Activated CD8-positive, alpha-beta memory T cell treated with anti-CD3 and anti-CD28 coated beads for 36 hours (primary cell): Measurements from ENCODE around the gene ITGB2. TPM values are rescaled to one million over a fixed set of nuclear protein-coding genes. Genes with fewer than 3 reads are reported as not detected.

ENCODE experiments used
- CTCF ChIA-PET: fragments of 350-600 bp; sonication (Branson Sonifier 250); formaldehyde crosslinking; loops from one replicate; lab custom pipeline; 2021; ENCODE audit warnings: antibody characterized with exemption; lab: Charles Lee
- POLR2A ChIA-PET: fragments of 350-600 bp; sonication (Branson Sonifier 250); formaldehyde crosslinking; loops from one replicate; lab custom pipeline; 2021; ENCODE audit warnings: antibody characterized with exemption; lab: Charles Lee
- total RNA-seq, 2 experiments: library from RNA; stranded (reverse); gene quantifications; one replicate each; pipeline ENCODE4 v1.2.3, GENCODE V29; 2021

ITGB2 gene
- total RNA-seq, 2 experiments from 2014 or later: 197 to 216 TPM

DNA sequence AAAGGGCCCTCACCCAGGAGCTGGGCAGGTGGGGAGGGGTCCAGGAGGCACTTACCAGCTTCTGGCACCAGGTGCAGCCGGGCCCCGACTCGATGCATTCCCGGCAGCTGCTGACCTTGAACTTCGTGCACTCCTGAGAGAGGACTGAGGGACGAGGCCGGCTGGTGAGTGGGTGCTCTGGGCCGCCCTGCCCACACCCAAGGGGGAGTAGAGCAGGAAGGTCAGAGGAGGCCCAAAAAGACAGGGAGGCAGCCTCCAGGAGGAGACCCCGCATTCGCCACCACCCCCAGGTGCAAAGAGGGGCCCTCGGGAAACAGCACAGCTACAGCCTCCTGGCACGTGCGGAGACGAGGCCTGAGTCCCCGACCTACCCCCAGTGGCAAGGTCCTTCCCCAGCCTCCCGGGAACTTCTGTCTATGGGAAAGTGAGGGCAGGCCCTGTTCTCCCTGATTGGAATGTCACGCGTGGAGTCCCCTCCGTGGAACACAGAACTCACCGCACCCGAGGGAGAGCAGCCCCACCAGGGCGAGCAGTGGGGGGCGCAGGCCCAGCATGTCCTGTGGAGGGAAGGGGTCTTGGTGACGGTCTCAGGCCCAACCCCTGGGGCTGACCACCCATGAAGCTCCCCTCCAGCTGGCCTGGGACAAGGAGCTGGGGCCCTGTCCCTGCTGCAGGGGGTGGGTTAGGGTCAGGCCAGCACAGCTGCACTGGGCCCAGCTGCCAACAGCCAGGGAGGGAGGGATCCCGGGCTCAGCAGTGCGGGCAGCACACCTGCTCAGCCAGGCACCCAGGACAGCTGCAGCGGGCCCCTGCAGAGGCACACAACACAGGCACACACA, 10.3 kb downstream of the ITGB2 start:
- CTCF ChIA-PET: interaction anchor here (0.6 to 1.5 kb wide), 5 partner anchors 15 to 30 kb away, joined by 3 read pairs; partner anchors contain the start of gene SLX9
- POLR2A ChIA-PET: interaction anchor here (2.2 kb wide), 1 partner anchor 17 kb away, joined by 6 read pairs; no protein-coding TSS in a partner anchor

DNA sequence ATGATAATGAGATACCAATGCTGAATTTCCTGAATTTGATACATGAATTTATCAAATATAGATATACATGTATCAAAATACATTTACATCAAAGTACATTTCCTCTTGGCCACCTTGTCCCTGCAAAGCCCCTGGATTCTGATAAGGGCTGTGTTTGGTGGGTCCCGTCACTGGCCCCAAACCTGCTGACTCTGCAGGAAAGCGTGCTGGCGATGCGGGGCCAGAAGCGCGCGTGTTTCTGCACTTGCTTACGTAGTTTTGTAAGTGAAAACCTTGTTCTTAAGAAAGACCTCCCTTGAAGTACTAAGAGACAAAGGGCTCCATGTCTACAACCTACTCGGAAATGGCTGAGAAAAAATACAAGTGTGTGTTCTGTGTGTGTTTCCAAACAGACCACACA, 11.0 kb downstream of the ITGB2 start:
- ChIA-PET POLR2A (interaction anchor here (2.2 kb wide), 1 partner anchor 18 kb away, joined by 6 read pairs; no protein-coding TSS in a partner anchor), CTCF (interaction anchor here (1.5 kb wide), 1 partner anchor 18 kb away, joined by 3 read pairs; no protein-coding TSS in a partner anchor)

DNA sequence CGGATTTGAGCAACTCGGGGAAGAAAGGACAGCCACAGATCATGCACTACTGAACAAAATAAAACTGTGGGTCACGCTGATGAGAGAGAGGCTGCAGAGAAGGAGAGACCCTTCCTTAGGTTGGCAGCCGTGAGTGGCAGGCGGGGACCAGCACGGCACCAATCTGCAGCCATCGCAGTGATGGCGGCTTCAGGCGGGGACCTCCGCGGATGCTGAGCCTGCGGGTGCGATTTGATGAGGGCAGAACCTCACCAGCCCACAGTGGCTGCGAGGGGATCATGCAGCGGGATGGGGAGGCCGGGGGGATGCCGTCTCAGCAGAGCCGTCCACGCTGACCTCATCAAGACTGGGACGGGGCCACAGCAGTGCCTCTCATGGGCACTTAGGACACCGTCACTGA, 11.8 kb downstream of the ITGB2 start:
- ChIA-PET POLR2A (no interaction called here), CTCF (interaction anchor here (1.5 kb wide), 1 partner anchor 19 kb away, joined by 3 read pairs; no protein-coding TSS in a partner anchor)

DNA sequence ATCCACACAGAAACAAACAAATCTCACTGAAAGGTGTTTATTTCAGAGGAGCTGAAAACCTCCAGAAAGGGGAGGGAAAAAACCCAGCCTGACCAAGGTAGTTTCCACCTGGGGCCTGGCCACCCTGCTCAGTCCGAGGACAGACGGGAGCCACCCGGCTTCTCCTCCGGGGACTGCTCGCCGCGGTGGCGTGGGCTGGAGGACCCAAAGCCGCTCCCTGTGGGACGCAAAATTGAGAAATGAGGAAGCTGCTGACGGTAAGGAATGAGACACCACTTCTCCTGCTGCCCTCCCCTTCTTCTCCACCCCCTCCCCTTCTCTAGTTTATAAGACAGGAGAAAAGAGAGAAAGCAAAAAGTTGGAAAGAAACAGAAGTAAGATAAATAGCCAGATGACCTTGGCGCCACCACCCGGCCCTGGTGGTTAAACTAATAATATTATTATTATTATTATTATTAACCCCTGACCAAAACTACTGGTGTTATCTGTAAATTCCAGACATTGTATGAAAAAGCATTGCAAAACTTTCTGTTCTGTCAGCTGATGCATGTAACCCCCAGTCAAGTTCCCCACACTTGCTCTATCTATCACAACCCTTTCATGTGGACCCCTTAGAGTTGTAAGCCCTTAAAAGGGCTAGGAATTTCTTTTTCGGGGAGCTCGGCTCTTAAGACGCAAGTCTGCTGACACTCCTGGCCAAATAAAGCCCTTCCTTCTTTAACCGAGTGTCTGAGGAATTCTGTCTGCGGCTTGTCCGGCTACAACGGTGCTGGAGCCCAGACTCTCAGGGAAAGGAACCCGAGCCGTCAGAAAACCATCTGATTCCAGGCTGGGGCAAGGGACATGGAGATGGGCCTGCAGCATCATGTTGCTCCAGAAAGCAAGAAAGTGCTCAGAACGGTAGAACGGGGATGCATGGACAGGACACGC, 12.5 kb downstream of the ITGB2 start:
- CTCF ChIA-PET: interaction anchor here (0.5 to 1.1 kb wide), 3 partner anchors 24 to 1291 kb away, joined by 3 to 4 read pairs (median 4); no protein-coding TSS in a partner anchor
- POLR2A ChIA-PET: interaction anchor here (2.2 kb wide), 1 partner anchor 19 kb away, joined by 11 read pairs; no protein-coding TSS in a partner anchor

DNA sequence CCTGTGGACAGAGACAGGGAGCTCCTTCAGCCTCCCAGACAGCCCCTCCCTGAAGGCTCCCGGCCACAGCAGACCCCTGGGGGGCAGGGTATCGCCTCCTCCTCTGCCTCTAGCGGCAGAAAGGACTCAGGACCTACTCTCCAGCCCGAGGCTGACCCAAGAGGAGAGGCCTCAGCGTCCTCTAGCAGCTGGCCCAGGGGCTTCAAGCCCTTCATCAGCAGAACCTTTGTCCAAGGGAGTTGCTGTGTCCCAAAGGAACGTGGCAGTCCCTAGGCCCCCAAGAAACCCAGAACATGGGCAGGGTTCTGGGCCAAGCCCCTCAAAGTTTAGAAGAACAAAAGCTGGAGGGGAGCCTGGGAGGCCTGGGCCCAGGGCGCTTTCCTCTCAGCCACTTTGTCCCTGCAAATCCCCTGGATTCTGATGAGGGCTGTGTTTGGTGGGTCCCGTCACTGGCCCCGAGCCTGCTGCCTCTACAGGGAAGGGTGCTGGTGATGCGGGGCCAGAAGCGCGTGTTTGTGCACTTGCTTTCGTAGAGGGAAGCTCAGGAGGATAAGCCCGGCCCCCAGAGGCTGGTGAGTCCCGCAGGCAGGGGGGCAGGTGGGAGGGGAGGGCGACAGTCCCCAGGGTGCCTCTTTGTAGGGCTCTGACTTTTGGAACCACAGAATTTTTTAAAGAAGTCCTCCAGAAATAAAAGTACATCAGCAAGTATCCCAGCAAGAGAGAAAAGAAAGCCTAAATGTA, 13.3 kb downstream of the ITGB2 start:
- ChIA-PET POLR2A (interaction anchor here (2.2 kb wide), 1 partner anchor 20 kb away, joined by 11 read pairs; no protein-coding TSS in a partner anchor), CTCF (interaction anchor here (0.5 to 1.1 kb wide), 3 partner anchors 24 to 1291 kb away, joined by 3 to 4 read pairs (median 4); no protein-coding TSS in a partner anchor)

DNA sequence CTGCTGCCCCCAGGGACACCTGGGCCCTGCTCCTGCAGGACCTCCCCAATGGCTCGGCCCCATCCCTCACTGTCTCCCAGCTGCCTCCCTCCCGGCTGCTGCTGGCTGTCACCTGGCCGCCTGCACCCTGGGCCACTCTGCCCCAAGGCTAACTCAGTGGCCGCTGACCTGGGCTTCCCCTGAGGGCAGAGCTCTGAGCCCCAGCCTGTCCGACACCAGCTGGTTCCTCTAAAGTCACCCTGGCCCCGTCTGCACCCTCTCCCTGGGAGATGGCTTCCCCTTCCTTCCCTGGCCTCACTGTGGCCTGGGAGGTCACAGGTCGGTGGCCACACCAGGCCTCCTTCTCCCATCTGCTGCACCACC, 15.0 kb downstream of the ITGB2 start:
- POLR2A ChIA-PET: interaction anchor here (0.6 kb wide), 1 partner anchor 24 kb away, joined by 3 read pairs; no protein-coding TSS in a partner anchor
- CTCF ChIA-PET: no interaction called here

DNA sequence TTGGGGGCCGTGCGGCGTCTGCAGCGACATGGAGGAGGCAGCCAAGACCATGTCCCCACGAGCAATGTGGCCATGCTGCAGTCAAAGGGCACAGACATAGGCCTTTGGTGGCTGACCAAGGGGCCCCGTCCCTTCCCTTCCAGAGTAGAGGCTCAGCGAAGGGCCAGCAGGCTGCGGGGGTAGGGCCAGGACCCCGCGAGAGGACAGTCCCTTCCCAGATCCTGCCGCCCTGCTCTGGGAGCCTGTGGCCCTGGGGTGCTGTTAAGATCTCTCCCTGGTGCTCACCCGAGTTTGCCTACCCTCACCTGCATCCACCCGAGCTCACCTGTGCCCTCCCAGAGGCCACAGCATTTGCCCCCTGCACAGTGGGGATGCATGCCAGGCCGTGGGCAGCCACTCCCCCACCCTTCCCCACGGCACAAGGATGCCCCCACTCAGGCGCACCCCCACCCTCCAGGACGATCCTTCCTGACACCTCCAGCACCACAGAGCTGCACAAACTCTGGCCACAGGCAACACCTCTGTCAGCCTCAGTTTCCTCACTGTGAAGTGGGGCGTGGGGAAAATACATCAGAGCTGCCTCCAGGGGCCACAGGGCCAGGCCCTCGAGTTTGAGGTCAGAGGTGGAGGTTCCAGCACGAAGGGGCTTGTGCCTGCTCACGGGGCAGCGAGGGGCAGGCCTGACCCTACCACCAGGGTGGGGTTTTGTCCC, 15.5 kb downstream of the ITGB2 start:
- ChIA-PET CTCF (no interaction called here), POLR2A (interaction anchor here (0.6 kb wide), 1 partner anchor 24 kb away, joined by 3 read pairs; no protein-coding TSS in a partner anchor)

DNA sequence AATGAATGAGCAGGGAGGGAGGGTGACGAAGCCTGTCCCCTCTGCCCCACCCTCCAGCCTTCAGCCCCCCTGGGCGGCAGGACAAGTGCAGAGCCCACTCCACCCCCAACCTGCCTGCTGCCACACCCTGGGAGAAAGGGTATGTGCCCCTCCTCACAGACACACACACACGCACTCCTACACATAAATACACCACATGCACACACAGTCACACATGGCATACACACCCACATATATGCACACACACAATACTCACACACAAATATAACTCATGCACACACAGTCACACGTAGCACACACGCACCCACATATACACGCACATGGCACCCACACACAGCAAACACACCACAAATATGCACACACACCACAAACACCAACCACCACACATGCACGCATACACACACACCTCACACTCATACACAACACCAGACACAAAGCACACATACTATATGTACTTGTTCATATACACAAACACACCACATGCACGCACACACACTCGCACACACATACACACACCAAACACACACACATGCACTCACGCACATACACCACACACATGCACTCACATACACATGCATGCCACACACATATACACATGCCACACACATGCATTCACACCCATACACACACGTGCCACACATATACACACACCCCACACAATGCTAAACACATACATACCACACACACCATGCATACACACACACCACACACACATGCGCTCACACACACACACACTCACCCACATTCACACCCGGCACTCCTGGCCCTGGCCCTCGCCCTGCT, 16.4 kb downstream of the ITGB2 start:
- ChIA-PET POLR2A (no interaction called here), CTCF (no interaction called here)

DNA sequence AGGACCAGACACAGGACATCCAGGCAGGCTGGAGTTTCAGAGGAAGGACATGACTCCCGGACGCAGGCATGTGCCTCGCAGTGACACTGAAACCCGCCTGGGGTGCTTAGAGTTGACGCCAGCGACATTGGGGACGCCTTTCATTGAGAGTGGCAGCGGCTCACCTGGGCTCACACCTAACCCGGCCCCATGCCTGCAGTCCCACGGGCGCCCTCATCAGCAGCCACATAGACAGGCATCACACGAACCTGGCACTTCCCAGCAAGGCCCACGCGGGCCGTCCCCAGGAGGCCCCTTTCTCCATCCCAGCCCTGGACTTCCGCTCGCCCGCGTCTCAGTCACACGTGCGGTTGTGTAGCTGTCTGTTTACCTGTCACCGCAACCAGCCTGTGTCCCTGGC, 17.0 kb downstream of the ITGB2 start:
- POLR2A ChIA-PET: no interaction called here
- CTCF ChIA-PET: no interaction called here

DNA sequence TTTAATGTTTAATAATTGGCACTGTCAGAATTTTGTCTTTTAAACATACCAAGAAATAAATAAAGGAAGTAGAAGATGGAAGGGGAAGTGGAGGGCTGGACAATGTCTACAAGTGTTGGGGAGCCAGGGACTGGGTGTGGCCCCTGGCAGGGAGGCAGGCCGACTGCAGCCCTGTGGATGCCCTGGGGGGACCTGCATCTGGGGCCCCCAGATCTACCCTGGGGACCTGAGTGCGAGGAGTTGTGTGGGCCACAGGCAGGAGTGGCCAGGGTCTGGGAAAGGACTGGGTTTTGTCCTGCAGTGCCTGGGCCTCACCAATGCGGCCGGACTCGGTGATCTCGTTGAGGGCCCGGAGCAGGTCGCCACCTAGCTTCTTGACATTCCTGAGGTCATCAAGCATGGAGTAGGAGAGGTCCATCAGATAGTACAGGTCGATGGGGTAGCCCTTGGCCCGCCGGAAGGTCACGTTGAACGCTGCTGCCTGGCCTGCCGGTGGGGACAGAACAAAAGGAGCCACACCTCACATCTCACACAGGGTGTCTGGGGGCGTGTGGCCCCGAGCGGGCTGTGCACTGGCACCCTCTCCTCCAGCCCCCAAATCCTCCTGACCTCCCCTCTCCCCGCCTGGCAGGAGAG, 17.5 kb downstream of the ITGB2 start:
- POLR2A ChIA-PET: no interaction called here

DNA sequence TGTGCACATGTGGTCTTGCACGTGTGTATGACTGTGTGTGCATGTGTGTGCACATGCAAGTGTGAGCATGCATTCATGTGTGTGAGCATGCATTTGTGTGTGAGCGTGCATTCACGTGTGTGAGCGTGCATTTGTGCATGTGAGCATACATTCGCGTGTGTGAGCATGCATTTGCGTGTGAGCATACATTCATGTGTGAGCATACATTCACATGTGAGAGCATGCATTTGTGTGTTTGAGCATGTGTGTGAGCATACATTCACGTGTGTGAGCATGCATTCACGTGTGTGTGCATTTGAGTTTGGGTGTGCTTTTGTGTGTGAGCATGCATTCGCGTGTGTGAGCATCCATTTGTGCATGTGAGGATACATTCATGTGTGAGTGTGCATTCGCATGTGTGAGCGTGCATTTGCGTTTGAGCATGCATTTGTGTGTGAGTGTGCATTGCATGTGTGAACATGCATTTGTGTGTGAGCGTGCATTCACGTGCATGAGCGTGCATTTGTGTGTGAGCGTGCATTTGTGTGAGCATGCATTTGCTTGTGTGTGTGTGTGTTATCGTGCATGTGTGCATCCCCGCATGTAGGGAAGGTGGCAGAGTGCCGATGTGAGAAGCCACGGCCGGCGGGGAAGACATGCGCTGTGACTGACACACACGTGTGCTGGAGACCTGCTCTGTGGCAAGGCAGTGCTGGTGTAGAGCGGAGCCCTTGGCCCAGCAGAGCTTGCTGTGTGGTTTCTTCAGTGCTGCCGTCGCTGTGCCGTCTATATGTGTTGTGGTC, 18.2 kb downstream of the ITGB2 start:
- POLR2A ChIA-PET: no interaction called here
- CTCF ChIA-PET: interaction anchor here (1.4 kb wide), 1 partner anchor 12 kb away, joined by 4 read pairs; no protein-coding TSS in a partner anchor

More for the DNA sequence above, 17.5 kb downstream of the ITGB2 start:
- CTCF ChIA-PET: no interaction called here

DNA sequence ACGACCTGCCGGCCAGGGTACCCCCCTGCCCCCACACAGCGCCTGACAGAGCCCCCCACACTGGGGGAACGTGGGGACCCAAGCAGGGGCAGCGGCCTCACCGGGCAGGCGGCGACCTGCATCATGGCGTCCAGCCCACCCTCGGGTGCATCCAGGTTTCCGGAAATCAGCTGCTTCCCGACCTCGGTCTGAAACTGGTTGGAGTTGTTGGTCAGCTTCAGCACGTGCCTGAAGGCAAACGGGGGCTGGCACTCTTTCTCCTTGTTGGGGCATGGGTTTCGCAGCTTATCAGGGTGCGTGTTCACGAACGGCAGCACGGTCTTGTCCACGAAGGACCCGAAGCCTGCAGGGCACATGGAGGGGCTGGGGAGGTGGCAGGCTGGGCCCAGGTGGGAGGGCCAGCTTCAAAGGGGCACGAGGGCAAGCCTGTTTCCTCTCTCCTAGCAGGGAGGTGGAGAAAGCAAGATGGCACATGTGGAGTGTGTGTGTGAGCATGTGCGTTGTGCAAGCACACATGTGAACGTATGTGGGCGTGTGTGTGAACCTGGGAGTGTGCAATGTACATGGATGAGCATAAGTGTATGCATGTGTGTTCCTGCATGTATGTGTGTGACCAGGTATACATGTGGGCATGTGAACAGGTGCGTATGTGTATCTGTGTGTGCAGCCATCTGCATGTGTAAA, 19.2 kb downstream of the ITGB2 start:
- ChIA-PET POLR2A (no interaction called here), CTCF (interaction anchor here (1.4 kb wide), 1 partner anchor 13 kb away, joined by 4 read pairs; no protein-coding TSS in a partner anchor)

DNA sequence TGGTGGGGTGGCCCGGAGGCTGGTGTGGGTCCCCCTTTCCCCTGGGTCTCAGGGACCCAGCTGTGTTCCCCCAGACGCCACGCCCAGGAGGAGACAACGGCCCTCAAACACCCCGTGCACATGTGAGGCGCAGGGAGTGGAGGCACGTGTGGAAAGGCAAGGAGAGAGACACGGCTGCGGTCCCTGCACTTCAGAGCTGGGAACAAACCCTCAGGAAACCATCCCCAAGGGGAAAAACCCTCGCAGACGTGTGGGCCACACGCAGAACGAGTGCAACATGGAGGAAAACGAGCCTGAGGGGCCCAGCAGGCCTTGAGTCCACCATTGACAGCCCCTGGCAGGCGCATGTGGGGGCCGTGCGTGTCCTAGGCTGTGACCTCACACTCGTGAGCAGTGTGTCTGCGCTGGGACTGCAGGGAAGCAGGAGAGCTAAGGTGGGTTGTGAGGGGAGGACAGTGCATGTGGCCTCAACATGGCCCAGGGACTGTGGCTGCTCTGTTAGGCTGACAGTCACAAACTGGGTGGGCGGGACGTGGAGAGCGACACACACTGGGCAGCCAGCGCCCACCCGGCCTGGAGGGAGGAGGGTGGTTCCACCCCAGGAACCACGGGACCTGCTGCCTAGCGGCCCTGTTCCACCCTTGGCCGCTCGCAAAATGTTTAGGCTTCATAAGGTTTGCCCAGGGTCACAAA, 20.0 kb downstream of the ITGB2 start:
- CTCF ChIA-PET: interaction anchor here (0.5 to 1.4 kb wide), 2 partner anchors 13 to 34 kb away, joined by 3 to 4 read pairs; no protein-coding TSS in a partner anchor
- POLR2A ChIA-PET: no interaction called here

DNA sequence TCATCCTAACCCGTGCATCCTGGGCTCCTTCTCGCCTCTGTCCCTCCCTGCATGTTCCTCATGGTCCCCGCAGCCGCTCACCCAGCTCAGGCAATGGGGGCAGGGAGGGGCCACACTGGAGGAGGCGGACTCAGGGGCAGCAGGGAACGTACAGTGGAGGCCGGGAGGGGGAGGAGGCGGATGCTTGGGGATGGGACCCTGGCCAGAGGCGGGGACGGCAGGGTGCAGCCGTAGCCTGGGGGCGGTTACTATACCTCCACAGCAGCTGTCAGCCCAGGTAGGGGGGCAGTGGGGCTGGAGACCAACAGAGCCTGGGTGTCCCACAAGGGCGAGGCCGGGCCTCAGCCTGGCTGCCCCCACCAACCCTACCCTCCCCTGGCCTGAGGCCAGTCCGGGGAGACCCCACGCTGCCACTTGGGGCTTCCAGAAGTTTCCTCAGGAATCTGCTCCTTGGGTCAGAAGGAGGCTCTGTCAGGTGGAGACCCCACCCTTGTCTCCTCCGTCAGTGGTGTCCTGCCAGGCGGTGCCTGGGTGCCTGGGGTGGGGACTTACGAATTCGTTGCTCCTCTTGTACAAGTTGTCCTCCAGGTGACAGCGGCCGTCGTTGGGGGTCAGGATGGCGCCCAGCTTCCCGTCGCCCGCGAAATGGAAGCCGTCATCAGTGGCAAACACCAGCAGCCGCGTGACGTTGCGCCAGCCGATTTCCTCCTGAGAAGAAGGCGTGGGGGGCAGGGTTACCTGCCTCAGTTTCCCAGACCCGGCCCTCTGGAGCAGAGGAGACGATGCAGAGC, 20.7 kb downstream of the ITGB2 start:
- CTCF ChIA-PET: no interaction called here
- POLR2A ChIA-PET: no interaction called here
